Endothelial cell of umbilical vein (primary cell): ENCODE results near the gene MT1HL1. TPM values are rescaled to one million over a fixed set of nuclear protein-coding genes. Genes with fewer than 3 reads are reported as not detected.

Experiments
- BruUV-seq: library from RNA; stranded (reverse); fragments of 400-500 nt; replicated peaks from 2 replicates; lab custom pipeline; 2021; lab: Mats Ljungman, UMichigan
- CTCF ChIA-PET: fragments of 300-600, 350-600 bp; sonication (Branson Sonifier 250); formaldehyde crosslinking; loops from one replicate; lab custom pipeline; 2021; ENCODE audit warnings: antibody characterized with exemption, inconsistent platforms; lab: Charles Lee
- POLR2A ChIA-PET: fragments of 300-600, 350-600 bp; sonication (Branson Sonifier 250); formaldehyde crosslinking; loops from one replicate; lab custom pipeline; 2021; ENCODE audit warnings: antibody characterized with exemption, inconsistent platforms; lab: Charles Lee
- DNase-seq: peaks from one replicate; pipeline ENCODE4 v3.0.0-alpha.2; 2011; ENCODE audit warnings: low read depth, low spot score
- FAIRE-seq: peaks from 2 replicates; lab custom pipeline; 2011; peaks lifted over from hg19 to GRCh38; lab: Jason Lieb, UNC
- H2AFZ ChIP-seq: 2 replicates; pipeline ENCODE4 v1.6.0; 2012; ENCODE audit warnings: low read depth, low read length, control low read depth, inconsistent platforms
- H3K27ac ChIP-seq: 2 replicates; pipeline ENCODE4 v1.5.1; 2011; ENCODE audit warnings: low read depth, mild to moderate bottlenecking, control low read depth, low read length, moderate library complexity; ENCODE audit not compliant: insufficient read depth
- H3K27me3 ChIP-seq, 2 experiments: 2 replicates each; pipeline versions ENCODE4 v1.6.0 to v1.6.1; 2011; ENCODE audit warnings: low read length in 2 of 2, mixed read lengths in 1 of 2; ENCODE audit not compliant: control insufficient read depth in 2 of 2, insufficient read depth in 2 of 2
- H3K36me3 ChIP-seq, 2 experiments: 2 replicates in 1 of 2; 3 replicates in 1 of 2; pipeline ENCODE4 v1.5.1; 2011; ENCODE audit warnings: low read length in 2 of 2, mild to moderate bottlenecking in 1 of 2, moderate library complexity in 1 of 2; ENCODE audit not compliant: control insufficient read depth in 2 of 2, insufficient read depth in 2 of 2; ENCODE audit errors: extremely low read depth in 1 of 2
- H3K4me1 ChIP-seq: 3 replicates; pipeline ENCODE4 v1.5.1; 2011; ENCODE audit warnings: mild to moderate bottlenecking, low read length; ENCODE audit not compliant: control insufficient read depth, insufficient read depth; ENCODE audit errors: extremely low read depth
- H3K4me2 ChIP-seq: 2 replicates; pipeline ENCODE4 v1.6.1; 2011; ENCODE audit warnings: low read length, control low read depth, mixed read lengths; ENCODE audit not compliant: insufficient read depth
- H3K4me3 ChIP-seq, 3 experiments: fragments of 200-600 bp in 1 of 3; sonication (generic), shearing (Covaris generic) in 1 of 3; replicated peaks in 1 of 3; 2 replicates each; pipeline ENCODE4 v1.5.1; 2011 to 2016; ENCODE audit warnings: control low read depth in 3 of 3, low read length in 3 of 3, mild to moderate bottlenecking in 2 of 3, inconsistent platforms in 1 of 3, low read depth in 1 of 3, moderate library complexity in 1 of 3; ENCODE audit not compliant: insufficient read depth in 1 of 3
- H3K79me2 ChIP-seq: 2 replicates; pipeline ENCODE4 v1.6.0; 2012; ENCODE audit warnings: low read length, inconsistent platforms; ENCODE audit not compliant: control insufficient read depth, insufficient read depth
- H3K9ac ChIP-seq: replicated peaks from 2 replicates; pipeline ENCODE3; 2011; ENCODE audit warnings: low read length, control low read depth; ENCODE audit not compliant: insufficient read depth; ENCODE audit errors: extremely low read depth
- H3K9me1 ChIP-seq: replicated peaks from 3 replicates; pipeline ENCODE4 v1.6.0; 2011; ENCODE audit warnings: mild to moderate bottlenecking, low read length; ENCODE audit not compliant: control insufficient read depth, insufficient read depth; ENCODE audit errors: extremely low read depth
- H3K9me3 ChIP-seq: replicated peaks from 2 replicates; pipeline ENCODE4 v1.5.1; 2012; ENCODE audit warnings: low read length, inconsistent platforms; ENCODE audit not compliant: control insufficient read depth, insufficient read depth
- H4K20me1 ChIP-seq: replicated peaks from 2 replicates; pipeline ENCODE3; 2011; ENCODE audit warnings: mild to moderate bottlenecking, low read length; ENCODE audit not compliant: control insufficient read depth, insufficient read depth; ENCODE audit errors: extremely low read depth
- EZH2 ChIP-seq: IDR thresholded peaks from 2 replicates; pipeline ENCODE4 v1.6.1; 2012; ENCODE audit warnings: borderline replicate concordance, low read depth, mild to moderate bottlenecking, moderate library complexity, low read length, inconsistent platforms; ENCODE audit not compliant: severe bottlenecking
- FOS ChIP-seq: IDR thresholded peaks from 2 replicates; pipeline ENCODE4 v1.6.1; 2011; ENCODE audit warnings: mild to moderate bottlenecking, low read length, moderate library complexity, borderline replicate concordance; ENCODE audit not compliant: insufficient read depth
- GATA2 ChIP-seq: IDR thresholded peaks from 2 replicates; pipeline ENCODE4 v1.7.0; 2011; ENCODE audit warnings: low read depth, mild to moderate bottlenecking, moderate library complexity, mixed read lengths, low read length; ENCODE audit not compliant: insufficient read length, insufficient read depth
- JUN ChIP-seq: IDR thresholded peaks from 2 replicates; pipeline ENCODE4 v1.6.1; 2011; ENCODE audit warnings: borderline replicate concordance, low read depth; ENCODE audit not compliant: insufficient read length, insufficient read depth
- MYC ChIP-seq: IDR thresholded peaks from one replicate; pipeline ENCODE4 v1.6.1; 2011; ENCODE audit warnings: mild to moderate bottlenecking, low read depth, low read length
- POLR2A ChIP-seq: IDR thresholded peaks from 2 replicates; pipeline ENCODE4 v1.6.1; 2012; ENCODE audit warnings: low read depth, mild to moderate bottlenecking, control low read depth, low read length
- POLR2AphosphoS5 ChIP-seq: IDR thresholded peaks from 2 replicates; pipeline ENCODE4 v1.6.1; 2012; ENCODE audit warnings: low read depth, mild to moderate bottlenecking, control low read depth, low read length, moderate library complexity; ENCODE audit not compliant: insufficient read depth
- dilution Hi-C: fragments of 300-500 bp; cut with MboI; formaldehyde crosslinking; loops from one replicate; pipeline ENCODE4 v1.15.0; 2019; ENCODE audit warnings: low sequenced_read_pairs; ENCODE audit not compliant: extremely low pct_ligation_motif_present
- intact Hi-C: fragments of 100-400 bp; cut with micrococcal nuclease; formaldehyde crosslinking; loops from one replicate; pipeline ENCODE4 v1.10.0; 2022
- polyA plus RNA-seq, 4 experiments: library from polyadenylated mRNA; depleted of rRNA in 3 of 4; stranded (reverse) in 3 of 4; unstranded in 1 of 4; fragments of >200 nt; gene quantifications; 2 replicates each; pipeline versions ENCODE4 v1.2.1 to v1.2.3, GENCODE V29; 2011 to 2012; ENCODE audit warnings: missing spikeins in 1 of 4
- total RNA-seq: library from RNA; stranded (reverse); gene quantifications from 2 replicates; pipeline ENCODE4 v1.2.3, GENCODE V29; 2021
- TF ChIP-seq, protein P1 (sequence below): IDR thresholded peaks from 2 replicates; pipeline ENCODE4 v1.6.1; 2011; ENCODE audit not compliant: insufficient read depth, insufficient read length
- TF ChIP-seq, protein P2 (sequence below), 2 donors: IDR thresholded peaks; 1 replicate in 1 of 2; 2 replicates in 1 of 2; pipeline ENCODE4 v1.5.1; 2011; ENCODE audit warnings: low read length in 2 of 2, mild to moderate bottlenecking in 2 of 2, moderate library complexity in 2 of 2, control low read depth in 1 of 2, inconsistent platforms in 1 of 2, low read depth in 1 of 2; ENCODE audit not compliant: insufficient read depth in 1 of 2; ENCODE audit errors: extremely low read depth in 1 of 2

MT1HL1 gene
- total and polyA plus RNA-seq, 2 donors (not counting 3 experiments of a cell fraction or from before 2014, with no cell fraction given), result not detected

- Histone ChIP-seq H3K9me3 (no peaks in the 10 kb centered on the region), H3K9me1 (no peaks in the 10 kb centered on the region), H3K27me3 (no peaks in the 10 kb centered on the region), H3K79me2 (no peaks in the 10 kb centered on the region), H3K9ac (no peak overlapping the region), H3K4me3 (no peak overlapping the region), H3K27ac (no peak overlapping the region), H4K20me1 (no peaks in the 10 kb centered on the region), H2AFZ (no peak overlapping the region), H3K36me3 (no peaks in the 10 kb centered on the region), H3K4me2 (no peak overlapping the region), H3K4me1 (no peaks in the 10 kb centered on the region)
- BruUV-seq, result no TSS peak
- dilution Hi-C loops, result no loop called here
- ChIA-PET CTCF (no interaction called here), POLR2A (no interaction called here)
- TF ChIP-seq MYC, result no peak
- TF ChIP-seq FOS, result no peak
- TF ChIP-seq, protein P1, sequence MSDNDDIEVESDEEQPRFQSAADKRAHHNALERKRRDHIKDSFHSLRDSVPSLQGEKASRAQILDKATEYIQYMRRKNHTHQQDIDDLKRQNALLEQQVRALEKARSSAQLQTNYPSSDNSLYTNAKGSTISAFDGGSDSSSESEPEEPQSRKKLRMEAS, result no peak
- TF ChIP-seq GATA2, result no peak
- TF ChIP-seq POLR2A, result no peak
- TF ChIP-seq POLR2AphosphoS5, result no peak
- TF ChIP-seq JUN, result no peak
- TF ChIP-seq, protein P2, sequence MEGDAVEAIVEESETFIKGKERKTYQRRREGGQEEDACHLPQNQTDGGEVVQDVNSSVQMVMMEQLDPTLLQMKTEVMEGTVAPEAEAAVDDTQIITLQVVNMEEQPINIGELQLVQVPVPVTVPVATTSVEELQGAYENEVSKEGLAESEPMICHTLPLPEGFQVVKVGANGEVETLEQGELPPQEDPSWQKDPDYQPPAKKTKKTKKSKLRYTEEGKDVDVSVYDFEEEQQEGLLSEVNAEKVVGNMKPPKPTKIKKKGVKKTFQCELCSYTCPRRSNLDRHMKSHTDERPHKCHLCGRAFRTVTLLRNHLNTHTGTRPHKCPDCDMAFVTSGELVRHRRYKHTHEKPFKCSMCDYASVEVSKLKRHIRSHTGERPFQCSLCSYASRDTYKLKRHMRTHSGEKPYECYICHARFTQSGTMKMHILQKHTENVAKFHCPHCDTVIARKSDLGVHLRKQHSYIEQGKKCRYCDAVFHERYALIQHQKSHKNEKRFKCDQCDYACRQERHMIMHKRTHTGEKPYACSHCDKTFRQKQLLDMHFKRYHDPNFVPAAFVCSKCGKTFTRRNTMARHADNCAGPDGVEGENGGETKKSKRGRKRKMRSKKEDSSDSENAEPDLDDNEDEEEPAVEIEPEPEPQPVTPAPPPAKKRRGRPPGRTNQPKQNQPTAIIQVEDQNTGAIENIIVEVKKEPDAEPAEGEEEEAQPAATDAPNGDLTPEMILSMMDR (IDR thresholded peaks at IDR 0.05; ENCODE audit: extremely low read depth in 1 of 2, insufficient read depth in 1 of 2, low read depth in 1 of 2, low read length in 2 of 2), result no peak
- no peak for TF ChIP-seq EZH2
- FAIRE-seq (no peak), DNase-seq (no peak)
- intact Hi-C loops, result no loop called here
Measured at GRCh38 chr1:237050915-237051314, 46.7 kb upstream of the MT1HL1 start.
